ENCODE data around the gene KSR1.
"Not testable (repeated sequence)": the region's sequence is repeated elsewhere in the genome, so short reads cannot be mapped to it uniquely, and the experiment has no call there.

The KSR1 gene

DNA sequence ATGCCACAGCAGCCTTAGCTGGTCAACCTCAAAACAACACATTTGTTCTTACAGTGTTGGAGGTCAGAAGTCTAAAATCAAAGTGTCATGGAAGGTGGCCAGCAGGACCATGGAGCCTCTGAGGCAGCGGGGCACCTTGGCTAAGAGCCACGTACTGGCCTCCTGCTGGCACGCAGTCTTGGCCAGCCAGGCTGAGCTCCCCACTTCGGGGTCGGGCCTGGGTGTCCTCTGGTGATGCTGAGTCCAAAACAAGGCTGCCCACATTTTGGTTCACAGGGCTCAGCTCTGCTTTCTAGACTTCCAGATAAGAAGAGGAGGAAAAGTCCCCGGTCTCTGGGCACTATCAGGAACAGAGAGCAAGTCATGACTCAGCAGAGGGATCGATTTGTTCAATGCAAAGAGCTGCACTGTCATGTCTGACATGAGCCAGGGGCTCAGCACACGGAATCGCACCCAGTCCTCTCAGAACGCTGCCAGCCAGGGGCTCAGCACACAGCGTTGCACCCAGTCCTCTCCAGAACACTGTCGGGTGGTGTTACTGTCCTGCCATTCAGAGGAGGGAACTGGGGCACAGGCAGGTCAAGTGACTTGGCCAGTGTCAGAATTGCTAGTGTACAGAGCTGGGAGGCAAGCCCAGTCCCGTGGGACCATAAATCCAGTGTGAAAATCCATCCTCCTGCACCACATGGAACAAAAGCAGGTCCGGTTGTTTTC, 177.2 kb downstream of the KSR1 start:
- TF ChIP-seq, protein P1, sequence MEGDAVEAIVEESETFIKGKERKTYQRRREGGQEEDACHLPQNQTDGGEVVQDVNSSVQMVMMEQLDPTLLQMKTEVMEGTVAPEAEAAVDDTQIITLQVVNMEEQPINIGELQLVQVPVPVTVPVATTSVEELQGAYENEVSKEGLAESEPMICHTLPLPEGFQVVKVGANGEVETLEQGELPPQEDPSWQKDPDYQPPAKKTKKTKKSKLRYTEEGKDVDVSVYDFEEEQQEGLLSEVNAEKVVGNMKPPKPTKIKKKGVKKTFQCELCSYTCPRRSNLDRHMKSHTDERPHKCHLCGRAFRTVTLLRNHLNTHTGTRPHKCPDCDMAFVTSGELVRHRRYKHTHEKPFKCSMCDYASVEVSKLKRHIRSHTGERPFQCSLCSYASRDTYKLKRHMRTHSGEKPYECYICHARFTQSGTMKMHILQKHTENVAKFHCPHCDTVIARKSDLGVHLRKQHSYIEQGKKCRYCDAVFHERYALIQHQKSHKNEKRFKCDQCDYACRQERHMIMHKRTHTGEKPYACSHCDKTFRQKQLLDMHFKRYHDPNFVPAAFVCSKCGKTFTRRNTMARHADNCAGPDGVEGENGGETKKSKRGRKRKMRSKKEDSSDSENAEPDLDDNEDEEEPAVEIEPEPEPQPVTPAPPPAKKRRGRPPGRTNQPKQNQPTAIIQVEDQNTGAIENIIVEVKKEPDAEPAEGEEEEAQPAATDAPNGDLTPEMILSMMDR (IDR thresholded peaks at IDR 0.05) = no peak
- DNase-seq (ENCODE audit: low spot score) = no peak
- Histone ChIP-seq H3K4me3 (peak overlapping the region; percentile 6), H3K27ac (peak overlapping the region in 1 of 2 donors; percentile 79)

DNA sequence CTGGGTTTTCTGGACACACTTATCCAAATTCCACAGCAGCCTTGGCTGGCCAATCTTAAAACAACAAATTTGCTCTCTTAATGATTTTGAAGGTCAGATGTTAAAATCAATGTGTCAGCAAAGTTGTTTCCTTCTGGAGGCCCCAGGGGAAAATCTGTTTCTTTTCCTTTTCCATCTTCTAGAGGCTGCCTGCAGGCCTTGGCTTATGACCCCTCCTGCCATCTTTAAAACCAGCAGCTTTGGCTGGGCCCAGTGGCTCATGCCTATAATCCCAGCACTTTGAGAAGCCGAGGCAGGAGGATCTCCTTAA, 177.7 kb downstream of the KSR1 start:
- Histone ChIP-seq H3K4me3 (no peak overlapping the region), H3K27ac (peak overlapping the region in 1 of 2 donors; percentile 79)
- TF ChIP-seq, protein P1 (IDR thresholded peaks at IDR 0.05) = no peak
- no peak for DNase-seq (ENCODE audit: low spot score)

DNA sequence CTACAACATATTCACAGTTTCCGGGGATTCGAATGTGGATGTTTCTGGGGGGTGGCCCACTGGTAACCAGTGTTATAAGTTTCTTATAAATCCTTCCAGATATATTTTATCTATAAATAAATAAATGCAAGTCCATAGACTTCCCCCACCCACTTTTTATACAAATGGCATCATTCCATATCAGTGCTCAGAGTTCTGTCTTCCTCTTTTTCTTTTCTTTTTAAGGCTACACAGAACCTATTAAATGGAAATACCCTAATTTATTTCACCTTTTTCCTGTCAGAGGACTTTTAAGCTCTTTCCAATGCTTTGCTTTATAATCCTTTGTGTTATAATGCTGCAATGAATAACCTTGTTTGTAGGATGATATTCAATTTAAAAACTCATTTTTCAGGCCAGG, 178.5 kb downstream of the KSR1 start:
- TF ChIP-seq, protein P1 (IDR thresholded peaks at IDR 0.05) = no peak
- Histone ChIP-seq H3K4me3 (no peak overlapping the region), H3K27ac (no peak overlapping the region)
- DNase-seq (ENCODE audit: low spot score) = no peak

DNA sequence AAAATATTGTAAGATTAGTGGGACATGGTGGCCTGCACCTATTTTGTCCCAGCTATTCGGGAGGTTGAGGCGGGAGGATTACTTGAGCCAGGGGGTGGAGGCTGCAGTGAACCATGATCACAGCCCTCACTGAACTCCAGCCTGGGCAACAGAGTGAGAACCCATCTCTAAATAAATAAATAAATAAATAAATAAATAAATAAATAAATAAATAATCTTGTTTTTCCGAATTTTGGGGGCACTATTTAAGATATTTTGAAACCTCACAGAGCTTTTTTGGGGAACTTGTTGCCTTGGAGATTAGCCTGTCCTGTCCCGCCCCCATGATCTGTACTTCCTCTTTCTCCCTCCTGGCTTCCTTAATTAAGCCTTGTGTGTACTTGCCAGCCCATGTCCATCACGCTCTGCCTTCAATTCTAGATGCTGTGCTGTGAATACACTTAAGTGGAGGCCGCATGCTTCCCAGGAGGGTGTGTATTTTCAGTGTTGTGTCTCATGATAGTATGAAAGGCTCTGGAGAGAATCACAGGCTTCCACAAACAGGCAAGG, 179.1 kb downstream of the KSR1 start:
- Histone ChIP-seq H3K4me3 (no peak overlapping the region), H3K27ac (no peak overlapping the region)
- no peak for DNase-seq (ENCODE audit: low spot score)
- TF ChIP-seq, protein P1 (IDR thresholded peaks at IDR 0.05) = no peak

DNA sequence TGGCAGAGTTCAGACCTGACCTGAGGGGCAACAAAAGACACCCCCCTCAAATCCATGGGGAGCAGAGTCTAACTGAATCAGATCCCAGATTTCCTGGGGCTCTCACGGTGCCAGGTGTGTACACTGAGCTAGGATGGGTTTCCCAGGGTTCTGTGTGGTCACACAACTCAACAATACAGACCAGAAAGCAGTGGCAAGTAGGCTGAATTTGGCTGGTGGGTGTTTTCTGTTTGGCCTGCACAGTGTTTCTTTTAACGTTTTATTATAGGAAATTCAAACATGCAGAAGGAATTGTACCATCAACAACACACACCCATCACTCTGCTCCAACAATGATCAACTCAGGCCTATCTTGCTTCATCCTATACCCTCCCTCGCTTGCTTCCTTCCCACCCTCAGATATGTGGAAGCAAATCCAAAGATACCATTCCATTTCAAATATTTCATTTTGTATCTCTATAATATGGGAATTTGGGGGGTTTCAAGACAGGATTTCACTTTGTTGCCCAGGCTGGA, 179.8 kb downstream of the KSR1 start:
- DNase-seq (ENCODE audit: low spot score); H3K4me3 ChIP-seq; H3K27ac ChIP-seq: not testable (repeated sequence)

DNA sequence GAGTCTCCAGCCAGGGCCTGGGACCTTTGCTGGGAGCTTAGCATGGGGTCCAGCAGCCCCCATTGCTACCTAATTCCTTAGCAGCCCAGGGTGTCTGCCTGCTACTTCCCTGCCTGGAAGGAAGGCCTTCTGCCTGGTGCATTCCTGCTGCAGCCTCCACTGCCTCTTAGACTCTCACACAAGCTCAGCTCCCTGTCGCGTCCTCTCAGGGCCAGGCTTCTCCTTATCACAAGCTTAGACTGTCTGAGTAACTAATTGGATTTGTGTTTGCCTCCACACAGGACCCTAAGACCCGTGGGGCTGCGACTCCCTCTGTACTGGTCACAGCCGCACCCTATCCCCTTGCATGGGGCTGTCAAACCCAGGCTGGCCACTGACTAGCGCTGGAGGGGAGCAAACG, 181.6 kb downstream of the KSR1 start:
- not testable (repeated sequence) for DNase-seq (ENCODE audit: low spot score); H3K4me3 ChIP-seq; H3K27ac ChIP-seq

DNA sequence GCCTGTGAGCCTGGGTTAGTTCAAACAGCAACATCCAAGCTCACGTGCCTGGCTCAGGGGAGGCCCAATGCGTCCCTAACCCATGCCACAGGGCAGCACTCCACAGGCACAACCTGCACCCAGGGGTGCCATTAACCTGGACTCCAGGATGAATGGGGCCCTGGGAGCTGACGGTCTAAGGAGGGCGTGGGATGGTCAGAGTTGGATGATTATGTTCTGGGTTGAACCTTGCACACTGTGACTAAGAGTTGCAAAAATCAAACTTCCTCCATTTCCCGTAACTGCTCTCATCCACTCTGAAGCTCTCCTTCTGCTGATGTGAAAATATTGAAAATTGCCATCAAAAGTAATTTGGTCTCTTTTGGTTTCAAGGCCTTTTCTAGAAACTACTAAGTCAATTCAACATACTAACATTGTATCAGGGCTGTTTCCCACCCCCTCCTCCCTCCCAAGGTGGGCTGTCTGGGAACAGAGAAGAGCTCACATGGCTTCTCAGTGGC, 182.2 kb downstream of the KSR1 start:
- H3K4me3 ChIP-seq; DNase-seq (ENCODE audit: low spot score); H3K27ac ChIP-seq: not testable (repeated sequence)

DNA sequence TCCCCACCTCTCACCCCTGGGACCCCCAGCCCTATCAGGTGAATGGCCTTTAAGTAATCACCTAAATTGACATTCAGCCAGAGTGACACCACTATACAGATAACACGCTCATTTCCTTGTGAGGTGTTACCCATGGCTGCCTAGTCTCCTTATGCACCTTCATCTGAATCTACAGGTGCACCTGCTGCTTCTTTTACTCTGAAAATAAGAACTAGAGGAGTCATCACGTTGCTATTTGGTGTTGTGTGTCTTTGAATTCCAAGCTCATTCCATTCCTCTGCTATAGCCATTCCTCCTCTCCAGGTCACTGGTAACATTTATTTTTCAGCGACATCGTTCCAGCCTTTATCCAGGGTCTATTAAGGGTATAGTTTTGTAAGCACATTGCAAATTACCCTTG, 184.5 kb downstream of the KSR1 start:
- TF ChIP-seq, protein P1 (IDR thresholded peaks at IDR 0.05) = no peak
- Histone ChIP-seq H3K4me3 (no peak overlapping the region), H3K27ac (no peak overlapping the region)
- no peak for DNase-seq (ENCODE audit: low spot score)
